ENCODE data around the gene DISP3. TPM values are rescaled to one million over a fixed set of nuclear protein-coding genes. Genes with fewer than 3 reads are reported as not detected.
A peak's percentile ranks its signal among the peaks of the same experiment; 100 is the strongest.

The DISP3 gene
- total RNA-seq, 1 donor = under 0.01 TPM

DNA sequence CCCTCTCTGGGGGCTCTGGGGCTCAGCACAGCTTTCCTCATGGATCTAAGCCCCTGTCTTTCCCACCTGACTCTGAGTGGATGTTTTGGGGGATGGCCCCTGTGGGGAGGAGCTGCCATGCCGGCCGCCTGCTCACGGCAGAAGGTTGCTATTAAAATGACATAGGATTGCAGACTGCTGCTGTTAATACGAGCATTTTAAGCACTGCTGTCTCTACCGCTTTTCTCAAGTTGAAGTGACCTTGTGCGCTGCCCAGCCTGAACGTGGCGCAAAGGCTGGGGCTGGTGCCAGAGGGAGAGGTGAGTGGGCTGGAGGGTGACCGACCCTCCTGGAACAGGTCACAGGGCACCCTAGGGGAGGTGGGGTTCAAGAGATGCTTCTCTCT is 58.4 kb downstream of the DISP3 start:
- Histone ChIP-seq H3K79me2 (ENCODE audit: insufficient read depth, low read length) (no peaks in the 10 kb centered on the region), H4K20me1 (ENCODE audit: insufficient read depth, low read length) (no peaks in the 10 kb centered on the region), H3K27ac (ENCODE audit: low read depth, low read length) (no peak overlapping the region), H3K4me2 (ENCODE audit: insufficient read depth, low read length) (no peak overlapping the region), H3K4me3 (ENCODE audit: insufficient read depth, low read length) (no peak overlapping the region), H3K27me3 (ENCODE audit: insufficient read depth, low read length) (no peaks in the 10 kb centered on the region), H3K36me3 (ENCODE audit: insufficient read depth, low read length) (no peaks in the 10 kb centered on the region), H3K9me3 (ENCODE audit: low read depth, low read length) (no peaks in the 10 kb centered on the region), H3K4me1 (ENCODE audit: insufficient read depth, low read length) (no peaks in the 10 kb centered on the region), H2AFZ (ENCODE audit: low read length) (no peak overlapping the region)
- peak; percentile 89 for DNase-seq (ENCODE audit: insufficient read length, low spot score, missing footprints)
- TF ChIP-seq, protein P1, sequence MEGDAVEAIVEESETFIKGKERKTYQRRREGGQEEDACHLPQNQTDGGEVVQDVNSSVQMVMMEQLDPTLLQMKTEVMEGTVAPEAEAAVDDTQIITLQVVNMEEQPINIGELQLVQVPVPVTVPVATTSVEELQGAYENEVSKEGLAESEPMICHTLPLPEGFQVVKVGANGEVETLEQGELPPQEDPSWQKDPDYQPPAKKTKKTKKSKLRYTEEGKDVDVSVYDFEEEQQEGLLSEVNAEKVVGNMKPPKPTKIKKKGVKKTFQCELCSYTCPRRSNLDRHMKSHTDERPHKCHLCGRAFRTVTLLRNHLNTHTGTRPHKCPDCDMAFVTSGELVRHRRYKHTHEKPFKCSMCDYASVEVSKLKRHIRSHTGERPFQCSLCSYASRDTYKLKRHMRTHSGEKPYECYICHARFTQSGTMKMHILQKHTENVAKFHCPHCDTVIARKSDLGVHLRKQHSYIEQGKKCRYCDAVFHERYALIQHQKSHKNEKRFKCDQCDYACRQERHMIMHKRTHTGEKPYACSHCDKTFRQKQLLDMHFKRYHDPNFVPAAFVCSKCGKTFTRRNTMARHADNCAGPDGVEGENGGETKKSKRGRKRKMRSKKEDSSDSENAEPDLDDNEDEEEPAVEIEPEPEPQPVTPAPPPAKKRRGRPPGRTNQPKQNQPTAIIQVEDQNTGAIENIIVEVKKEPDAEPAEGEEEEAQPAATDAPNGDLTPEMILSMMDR (IDR thresholded peaks at IDR 0.05; ENCODE audit: extremely low read depth, low read depth, low read length) = no peak

DNA sequence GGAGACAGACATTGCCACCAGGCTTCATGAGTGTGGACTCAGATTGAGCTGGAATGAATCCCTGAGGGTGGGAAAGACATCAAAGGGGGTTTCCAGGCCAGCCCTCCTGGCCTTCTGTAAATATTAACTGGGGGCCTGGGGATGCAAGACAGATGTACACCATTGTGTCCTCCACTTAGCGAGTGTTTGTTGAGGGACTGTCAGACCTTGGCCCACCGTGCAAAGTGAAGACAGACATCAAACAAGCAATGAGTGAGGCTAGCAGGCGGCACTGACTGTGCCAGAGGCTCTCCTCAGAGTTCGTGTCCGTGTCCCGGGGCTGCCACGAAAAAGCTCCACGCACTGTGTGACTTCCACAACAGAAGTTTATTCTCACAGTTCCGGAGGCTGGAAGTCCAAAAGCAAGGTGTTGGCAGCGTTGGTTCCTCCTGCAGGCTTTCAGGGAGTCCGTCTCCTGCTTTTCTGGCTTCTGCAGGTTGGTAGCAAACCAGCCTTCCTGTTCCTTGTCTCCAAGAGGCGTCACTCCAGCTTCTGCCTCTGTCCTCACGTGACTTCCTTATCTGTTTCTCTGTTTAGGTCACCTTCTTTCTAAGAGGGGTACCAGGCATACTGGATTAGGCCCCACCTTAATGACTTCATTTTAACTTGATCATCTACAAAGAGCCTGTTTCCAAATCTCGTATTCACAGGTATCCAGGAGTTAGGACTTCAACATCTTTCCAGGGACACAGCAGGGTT is 59.1 kb downstream of the DISP3 start:
- Histone ChIP-seq H2AFZ (ENCODE audit: low read length) (no peak overlapping the region), H3K4me3 (ENCODE audit: insufficient read depth, low read length) (no peak overlapping the region), H3K36me3 (ENCODE audit: insufficient read depth, low read length) (no peaks in the 10 kb centered on the region), H3K4me1 (ENCODE audit: insufficient read depth, low read length) (no peaks in the 10 kb centered on the region), H3K9me3 (ENCODE audit: low read depth, low read length) (no peaks in the 10 kb centered on the region), H4K20me1 (ENCODE audit: insufficient read depth, low read length) (no peaks in the 10 kb centered on the region), H3K4me2 (ENCODE audit: insufficient read depth, low read length) (no peak overlapping the region), H3K27me3 (ENCODE audit: insufficient read depth, low read length) (no peaks in the 10 kb centered on the region), H3K27ac (ENCODE audit: low read depth, low read length) (no peak overlapping the region), H3K79me2 (ENCODE audit: insufficient read depth, low read length) (no peaks in the 10 kb centered on the region)
- peak; percentile 8 for DNase-seq (ENCODE audit: insufficient read length, low spot score, missing footprints)
- TF ChIP-seq, protein P1 (IDR thresholded peaks at IDR 0.05; ENCODE audit: extremely low read depth, low read depth, low read length) = no peak

DNA sequence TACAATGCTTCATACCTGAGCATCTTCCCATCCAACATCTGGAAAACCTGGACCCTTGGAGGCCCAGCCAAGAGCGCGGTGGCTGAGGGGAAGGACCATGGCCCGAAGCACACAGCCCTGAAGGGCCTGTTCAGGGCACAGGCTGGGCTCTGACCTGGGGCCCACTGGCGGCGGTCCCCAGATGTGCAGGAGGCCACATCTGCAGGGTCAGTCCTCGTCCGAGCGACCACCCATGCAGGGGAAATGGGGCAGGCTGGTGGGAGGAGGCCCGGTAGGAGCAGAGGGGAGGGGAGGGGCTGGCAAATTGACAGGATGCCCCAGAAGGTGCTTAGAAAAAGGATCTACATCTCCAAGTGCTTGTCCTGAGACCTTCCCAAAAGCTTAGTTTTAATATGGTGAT is 59.9 kb downstream of the DISP3 start:
- Histone ChIP-seq H3K9me3 (ENCODE audit: low read depth, low read length) (no peaks in the 10 kb centered on the region), H3K4me2 (ENCODE audit: insufficient read depth, low read length) (no peak overlapping the region), H3K79me2 (ENCODE audit: insufficient read depth, low read length) (no peaks in the 10 kb centered on the region), H3K27ac (ENCODE audit: low read depth, low read length) (no peak overlapping the region), H3K4me3 (ENCODE audit: insufficient read depth, low read length) (no peak overlapping the region), H3K27me3 (ENCODE audit: insufficient read depth, low read length) (no peaks in the 10 kb centered on the region), H3K4me1 (ENCODE audit: insufficient read depth, low read length) (no peaks in the 10 kb centered on the region), H2AFZ (ENCODE audit: low read length) (no peak overlapping the region), H4K20me1 (ENCODE audit: insufficient read depth, low read length) (no peaks in the 10 kb centered on the region), H3K36me3 (ENCODE audit: insufficient read depth, low read length) (no peaks in the 10 kb centered on the region)
- TF ChIP-seq, protein P1 (IDR thresholded peaks at IDR 0.05; ENCODE audit: extremely low read depth, low read depth, low read length) = no peak
- peak; percentile 80 for DNase-seq (ENCODE audit: insufficient read length, low spot score, missing footprints)

DNA sequence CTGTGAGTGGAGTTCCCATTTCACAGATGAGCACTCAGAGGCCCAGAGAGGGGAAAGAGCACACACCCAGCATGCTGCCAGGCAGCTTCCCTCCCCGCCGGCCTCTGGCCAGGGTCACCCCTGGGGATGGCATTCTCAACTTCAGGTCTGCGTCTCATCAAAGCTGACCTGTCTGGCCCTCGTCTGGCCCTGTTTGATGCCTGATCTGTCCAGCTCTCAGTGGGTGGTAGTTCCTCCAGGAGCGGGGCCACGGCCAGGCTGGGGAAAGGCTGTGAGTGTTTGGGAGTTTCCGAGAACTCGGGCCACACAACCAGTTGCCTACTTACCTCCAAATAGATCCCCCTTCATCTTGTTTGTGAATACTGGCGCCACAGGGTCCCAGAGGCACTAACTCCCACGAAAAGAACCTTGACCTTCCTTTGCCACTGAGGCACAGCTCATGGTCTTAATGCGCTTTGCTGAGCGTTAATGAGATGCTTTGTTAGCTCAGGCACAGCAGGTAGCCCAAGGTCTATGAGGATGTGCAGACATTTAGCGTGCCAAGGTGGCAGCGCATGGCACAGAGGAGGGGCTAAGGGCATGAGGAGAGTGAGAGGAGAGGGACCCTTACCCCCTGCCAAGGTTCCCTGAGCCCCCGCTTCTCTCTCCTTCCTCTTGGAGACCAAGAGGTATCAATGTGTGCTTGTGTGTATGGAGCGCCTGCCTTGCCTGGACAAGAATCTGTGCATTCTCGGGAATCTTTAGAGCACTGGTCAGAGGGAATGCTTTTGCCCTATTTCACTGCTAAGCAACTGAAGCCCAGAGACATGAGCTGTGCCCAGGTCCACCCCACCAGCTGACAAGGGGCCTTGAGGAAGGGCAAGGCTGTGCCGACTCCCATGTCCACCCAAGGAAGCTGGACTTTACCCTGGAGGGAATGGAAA is 61.2 kb downstream of the DISP3 start:
- TF ChIP-seq, protein P1 (IDR thresholded peaks at IDR 0.05; ENCODE audit: extremely low read depth, low read depth, low read length) = no peak
- H3K4me3 ChIP-seq (ENCODE audit: insufficient read depth, low read length) = no peak overlapping the region

More for the DNA sequence above, 61.2 kb downstream of the DISP3 start:
- H3K4me2 ChIP-seq (ENCODE audit: insufficient read depth, low read length) = no peak overlapping the region
- no peaks in the 10 kb centered on the region for H4K20me1 ChIP-seq (ENCODE audit: insufficient read depth, low read length)
- H3K36me3 ChIP-seq (ENCODE audit: insufficient read depth, low read length) = no peaks in the 10 kb centered on the region
- H3K9me3 ChIP-seq (ENCODE audit: low read depth, low read length) = no peaks in the 10 kb centered on the region
- H2AFZ ChIP-seq (ENCODE audit: low read length) = no peak overlapping the region
- H3K4me1 ChIP-seq (ENCODE audit: insufficient read depth, low read length) = no peaks in the 10 kb centered on the region
- DNase-seq (ENCODE audit: insufficient read length, low spot score, missing footprints) = peak; percentile 71
- no peaks in the 10 kb centered on the region for H3K27me3 ChIP-seq (ENCODE audit: insufficient read depth, low read length)
- no peaks in the 10 kb centered on the region for H3K79me2 ChIP-seq (ENCODE audit: insufficient read depth, low read length)
- no peak overlapping the region for H3K27ac ChIP-seq (ENCODE audit: low read depth, low read length)
